Measurements from ENCODE around the gene NFE2L3.

Gene NFE2L3

DNA sequence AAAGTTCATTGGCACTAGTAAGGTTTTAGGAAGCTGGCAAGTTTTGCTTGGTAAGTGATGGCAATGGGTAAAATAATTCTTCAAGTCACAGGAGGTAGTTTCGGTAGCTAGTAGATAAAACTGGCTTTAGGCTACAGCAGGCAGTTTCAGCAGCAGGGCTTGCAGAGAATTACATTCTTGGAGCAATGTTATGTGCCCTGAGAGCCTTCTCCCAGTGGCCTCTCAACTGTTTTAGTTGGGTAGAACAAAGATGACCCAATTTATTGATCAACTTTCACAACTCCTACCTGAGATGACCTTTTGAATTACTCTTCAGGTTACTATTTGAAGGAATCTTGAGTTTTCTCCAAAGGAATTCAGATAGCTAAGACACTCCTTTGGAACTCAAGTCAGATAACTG lies 16.4 kb upstream of the NFE2L3 start:
- Histone ChIP-seq H3K27me3 (ENCODE audit: insufficient read depth, low read length) (no peaks in the 10 kb centered on the region; the same call in 1 of the 2 replicates), H3K9me2 (ENCODE audit: low read depth, low read length) (no peaks in the 10 kb centered on the region), H3K9ac (ENCODE audit: low read length) (no peak overlapping the region), H3K4me3 (ENCODE audit: low read depth, low read length, poor library complexity, severe bottlenecking) (no peak overlapping the region), H4K20me1 (ENCODE audit: insufficient read depth, low read length) (no peaks in the 10 kb centered on the region), H3K36me3 (ENCODE audit: insufficient read depth, low read length) (no peaks in the 10 kb centered on the region; the same call in 1 of the 2 replicates), H3F3A (ENCODE audit: insufficient read depth, low read length) (no peaks in the 10 kb centered on the region), H3K9me3 (ENCODE audit: low read length) (no peaks in the 10 kb centered on the region), H3K4me1 (ENCODE audit: insufficient read depth, low read length, severe bottlenecking) (no peaks in the 10 kb centered on the region), H2AFZ (ENCODE audit: low read length) (no peak overlapping the region), H3K4me2 (ENCODE audit: low read length) (no peak overlapping the region), H3K79me2 (ENCODE audit: insufficient read depth, low read length) (no peaks in the 10 kb centered on the region), H3K27ac (ENCODE audit: low read depth, low read length, poor library complexity, severe bottlenecking) (no peak overlapping the region)
- no peak for TF ChIP-seq CTCF (IDR thresholded peaks at IDR 0.05; ENCODE audit: low read length)
- no peak for TF ChIP-seq EZH2 (IDR thresholded peaks at IDR 0.05; ENCODE audit: borderline replicate concordance, low read length)

DNA sequence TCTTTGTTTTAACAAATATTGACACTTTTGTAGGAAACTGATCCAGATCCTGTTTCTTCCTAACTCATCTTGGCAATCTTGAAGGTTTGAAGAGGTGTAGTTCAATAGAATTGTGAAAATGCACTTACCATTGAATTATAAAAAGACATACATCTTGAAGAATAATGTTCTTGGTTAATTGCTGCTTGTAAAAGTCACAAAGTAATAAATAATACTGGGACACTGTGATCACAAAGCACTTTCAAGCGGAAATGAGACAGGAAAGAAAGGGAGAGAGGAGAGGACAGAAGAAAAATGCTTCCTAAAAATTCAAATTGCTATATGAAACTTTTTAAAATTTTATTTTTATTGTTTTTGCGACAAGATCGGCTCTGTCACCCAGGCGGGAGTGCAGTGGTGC lies 15.2 kb upstream of the NFE2L3 start:
- no peaks in the 10 kb centered on the region; the same call in 1 of the 2 replicates for H3K27me3 ChIP-seq (ENCODE audit: insufficient read depth, low read length)
- H3K27ac ChIP-seq (ENCODE audit: low read depth, low read length, poor library complexity, severe bottlenecking): no peak overlapping the region
- no peak overlapping the region for H3K9ac ChIP-seq (ENCODE audit: low read length)
- H3F3A ChIP-seq (ENCODE audit: insufficient read depth, low read length): no peaks in the 10 kb centered on the region
- no peaks in the 10 kb centered on the region; the same call in 1 of the 2 replicates for H3K36me3 ChIP-seq (ENCODE audit: insufficient read depth, low read length)
- no peaks in the 10 kb centered on the region for H3K9me3 ChIP-seq (ENCODE audit: low read length)
- H2AFZ ChIP-seq (ENCODE audit: low read length): no peak overlapping the region
- no peaks in the 10 kb centered on the region for H4K20me1 ChIP-seq (ENCODE audit: insufficient read depth, low read length)
- H3K79me2 ChIP-seq (ENCODE audit: insufficient read depth, low read length): no peaks in the 10 kb centered on the region
- H3K4me1 ChIP-seq (ENCODE audit: insufficient read depth, low read length, severe bottlenecking): no peaks in the 10 kb centered on the region
- no peak for TF ChIP-seq CTCF (IDR thresholded peaks at IDR 0.05; ENCODE audit: low read length)
- no peaks in the 10 kb centered on the region for H3K9me2 ChIP-seq (ENCODE audit: low read depth, low read length)
- no peak overlapping the region for H3K4me2 ChIP-seq (ENCODE audit: low read length)
- no peak overlapping the region for H3K4me3 ChIP-seq (ENCODE audit: low read depth, low read length, poor library complexity, severe bottlenecking)

DNA sequence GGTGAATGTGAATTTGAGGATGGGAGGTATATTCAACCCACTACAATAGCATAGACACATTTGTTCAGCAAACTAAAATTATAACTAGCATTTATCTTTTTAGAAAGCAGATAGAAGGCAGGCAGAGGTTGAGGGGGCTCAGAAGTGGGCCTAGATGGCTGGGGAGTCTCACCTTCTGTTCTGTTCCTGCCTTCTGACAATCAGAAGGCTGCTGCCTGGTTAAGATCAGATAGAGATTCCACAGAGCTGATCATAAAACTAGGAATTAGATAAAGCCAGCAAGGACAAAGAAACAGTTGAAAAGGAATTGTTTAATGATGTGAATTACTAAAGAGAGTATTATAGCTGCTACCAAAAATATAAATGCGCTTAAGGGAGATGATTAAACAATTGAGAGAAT lies 11.6 kb upstream of the NFE2L3 start:
- Histone ChIP-seq H2AFZ (ENCODE audit: low read length) (no peak overlapping the region), H3K4me2 (ENCODE audit: low read length) (no peak overlapping the region), H3F3A (ENCODE audit: insufficient read depth, low read length) (no peaks in the 10 kb centered on the region), H3K27ac (ENCODE audit: low read depth, low read length, poor library complexity, severe bottlenecking) (no peak overlapping the region), H3K9me2 (ENCODE audit: low read depth, low read length) (no peaks in the 10 kb centered on the region), H3K9me3 (ENCODE audit: low read length) (no peaks in the 10 kb centered on the region), H4K20me1 (ENCODE audit: insufficient read depth, low read length) (no peaks in the 10 kb centered on the region), H3K79me2 (ENCODE audit: insufficient read depth, low read length) (no peaks in the 10 kb centered on the region), H3K4me1 (ENCODE audit: insufficient read depth, low read length, severe bottlenecking) (no peaks in the 10 kb centered on the region), H3K4me3 (ENCODE audit: low read depth, low read length, poor library complexity, severe bottlenecking) (no peak overlapping the region), H3K9ac (ENCODE audit: low read length) (no peak overlapping the region), H3K27me3 (ENCODE audit: insufficient read depth, low read length) (no peaks in the 10 kb centered on the region; the same call in 1 of the 2 replicates), H3K36me3 (ENCODE audit: insufficient read depth, low read length) (no peaks in the 10 kb centered on the region; the same call in 1 of the 2 replicates)
- no peak for TF ChIP-seq EZH2 (IDR thresholded peaks at IDR 0.05; ENCODE audit: borderline replicate concordance, low read length)
- TF ChIP-seq CTCF (IDR thresholded peaks at IDR 0.05; ENCODE audit: low read length): no peak
